Activated T-cell treated with anti-CD3 and anti-CD28 coated beads, Interleukin-2, amount 50 U/mL, for 4 hours (primary cell): ENCODE results near the gene EN2. TPM values are rescaled to one million over a fixed set of nuclear protein-coding genes. Genes with fewer than 3 reads are reported as not detected.
A peak's percentile ranks its signal among the peaks of the same experiment; 100 is the strongest.

ENCODE experiments used
- ATAC-seq, 2 donors: fragments of 200-7000 bp; cut with Tn5 transposase; one replicate each; pipeline ENCODE4 v1.10.0; 2021
- DNase-seq: peaks from one replicate; pipeline ENCODE4 v3.0.0-alpha.2; 2020
- H3K27me3 Mint-ChIP-seq: one replicate; pipeline ENCODE4 v1.8.0; 2021; ENCODE audit warnings: low read depth, mixed read lengths
- H3K36me3 Mint-ChIP-seq: one replicate; pipeline ENCODE4 v1.8.0; 2022; ENCODE audit warnings: mixed read lengths; ENCODE audit not compliant: insufficient read depth
- H3K4me1 Mint-ChIP-seq: one replicate; pipeline ENCODE4 v1.8.0; 2021; ENCODE audit warnings: low read depth, mixed read lengths
- H3K4me3 Mint-ChIP-seq: one replicate; pipeline ENCODE4 v1.8.0; 2021; ENCODE audit warnings: mild to moderate bottlenecking, moderate library complexity, mixed read lengths
- H3K9me3 Mint-ChIP-seq: one replicate; pipeline ENCODE4 v1.8.0; 2021; ENCODE audit warnings: mixed read lengths
- total RNA-seq, 3 donors: library from RNA; stranded (reverse); gene quantifications; one replicate each; pipeline ENCODE4 v1.2.1, GENCODE V29; 2021

Gene EN2
- total RNA-seq, 3 donors from 2014 or later, result not detected

GRCh38 chr7:155452505-155453295, 5.2 kb upstream of the EN2 start:
- Mint-ChIP-seq H3K27me3 (peaks cover 80% of the 10 kb centered on the region), H3K4me1 (peaks cover 17% of the 10 kb centered on the region), H3K4me3 (no peak overlapping the region), H3K9me3 (no peaks in the 10 kb centered on the region), H3K36me3 (no peaks in the 10 kb centered on the region)
- DNase-seq (no peak), ATAC-seq (no peak)

DNA sequence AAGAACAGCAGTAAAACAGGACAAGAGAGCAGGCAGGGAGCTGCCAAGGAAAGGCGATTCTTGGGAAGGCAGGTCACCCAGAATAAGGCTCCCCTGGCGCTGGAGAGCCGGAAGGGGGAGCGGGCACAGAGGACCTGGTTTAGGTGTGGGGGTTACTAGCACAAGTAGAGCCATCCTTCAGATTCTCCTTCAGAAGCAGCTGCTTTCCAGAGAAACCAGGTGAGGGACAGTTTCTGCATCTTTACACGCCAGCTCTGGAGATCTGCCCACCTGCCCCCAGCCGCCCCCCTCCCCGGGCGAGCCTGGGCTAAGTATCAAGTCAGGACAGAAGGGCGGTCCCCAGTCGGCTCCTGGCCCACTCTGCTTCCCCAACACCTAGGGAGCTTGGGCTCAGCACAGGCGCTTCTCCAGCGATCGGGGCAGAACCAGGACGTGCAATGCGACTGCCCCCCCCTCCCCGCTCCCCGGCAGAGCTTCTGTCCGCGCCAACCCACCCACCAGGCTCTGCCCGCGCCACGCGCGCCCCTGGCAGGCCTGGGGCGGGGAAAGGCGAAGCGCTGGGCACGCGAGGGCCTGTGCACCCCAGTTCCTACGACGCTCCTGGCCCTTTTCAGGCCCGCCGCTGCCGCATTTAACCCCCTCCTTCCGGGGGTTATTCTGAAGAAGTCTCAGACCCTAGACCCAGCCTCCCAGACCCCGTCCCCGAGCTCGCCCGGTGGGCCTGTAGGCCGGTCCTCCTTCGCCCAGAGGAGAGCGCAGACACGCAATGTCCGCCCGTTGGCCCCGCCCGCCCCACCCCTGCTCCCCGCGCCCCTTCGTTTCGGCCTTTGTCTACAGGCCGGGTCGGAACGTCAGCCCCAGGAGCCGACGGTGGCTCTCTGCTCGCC, 4.4 kb upstream of the EN2 start:
- H3K4me1 Mint-ChIP-seq, result peaks cover 13% of the 10 kb centered on the region
- DNase-seq (no peak), ATAC-seq (no peak)
- no peak overlapping the region for H3K4me3 Mint-ChIP-seq
- peaks cover 74% of the 10 kb centered on the region for H3K27me3 Mint-ChIP-seq
- H3K9me3 Mint-ChIP-seq, result no peaks in the 10 kb centered on the region
- no peaks in the 10 kb centered on the region for H3K36me3 Mint-ChIP-seq

GRCh38 chr7:155454183-155455112, 3.5 kb upstream of the EN2 start:
- peaks cover 17% of the 10 kb centered on the region for H3K4me1 Mint-ChIP-seq
- no peak for ATAC-seq
- peaks cover 72% of the 10 kb centered on the region for H3K27me3 Mint-ChIP-seq
- no peak overlapping the region for H3K4me3 Mint-ChIP-seq
- no peaks in the 10 kb centered on the region for H3K9me3 Mint-ChIP-seq
- no peak for DNase-seq
- no peaks in the 10 kb centered on the region for H3K36me3 Mint-ChIP-seq

- DNase-seq, result no peak
- peaks cover 20% of the 10 kb centered on the region for H3K4me1 Mint-ChIP-seq
- no peak for ATAC-seq
These were observed 2.7 kb upstream of the EN2 start for GRCh38 chr7:155455132-155455693.

DNA sequence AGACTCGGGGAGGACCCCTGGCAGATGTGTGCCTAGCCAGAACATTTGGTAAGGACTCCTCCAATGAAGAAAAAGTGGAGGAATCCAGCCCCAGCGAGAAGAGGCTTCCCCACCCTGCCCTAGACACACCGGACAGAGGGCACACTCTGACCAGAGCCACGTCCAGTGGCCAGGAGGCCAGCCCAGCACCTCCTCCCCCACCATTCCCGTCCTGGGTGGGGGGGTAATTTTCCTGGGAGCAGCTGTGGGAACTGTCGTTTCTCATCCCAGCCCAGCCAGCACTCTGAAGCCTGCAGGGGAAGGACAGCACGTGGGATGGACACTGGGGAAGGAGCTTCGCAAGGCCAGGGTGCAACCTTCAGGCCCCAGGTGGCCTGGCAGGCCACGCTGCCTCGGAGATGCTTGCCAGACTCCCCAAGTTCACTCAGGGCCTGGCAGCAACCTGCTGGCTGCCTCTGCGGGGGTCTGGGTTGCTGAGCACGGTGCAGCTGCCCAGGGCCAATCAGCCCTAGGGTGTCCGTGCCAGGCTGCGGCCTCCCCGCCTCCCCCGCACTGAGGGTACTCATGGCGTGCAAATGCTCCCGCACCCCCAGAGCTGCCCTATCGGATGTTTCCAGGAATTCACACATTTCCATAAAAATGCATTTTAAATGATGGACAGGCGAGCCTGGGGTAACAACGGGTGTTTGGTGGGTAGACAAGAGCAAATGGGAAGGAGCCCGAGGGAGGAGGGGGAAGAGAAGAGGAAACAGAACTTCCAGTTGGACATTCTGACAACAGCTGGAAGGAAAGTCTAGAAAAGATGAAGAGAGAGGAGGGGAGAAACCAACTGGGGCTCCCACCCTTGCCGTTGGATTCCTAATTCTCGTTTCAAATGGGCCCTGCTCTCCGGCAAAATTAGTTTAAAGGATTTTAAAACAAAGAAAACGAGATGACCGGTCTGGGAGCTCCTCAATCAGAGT, 1.9 kb upstream of the EN2 start:
- ATAC-seq (no peak), DNase-seq (no peak)
- Mint-ChIP-seq H3K27me3 (peaks cover 77% of the 10 kb centered on the region), H3K4me3 (peak overlapping the region; percentile 41), H3K4me1 (peaks cover 20% of the 10 kb centered on the region), H3K9me3 (no peaks in the 10 kb centered on the region), H3K36me3 (no peaks in the 10 kb centered on the region)

More at GRCh38 chr7:155455132-155455693, 2.7 kb upstream of the EN2 start:
- no peaks in the 10 kb centered on the region for H3K9me3 Mint-ChIP-seq
- H3K4me3 Mint-ChIP-seq, result no peak overlapping the region
- H3K36me3 Mint-ChIP-seq, result no peaks in the 10 kb centered on the region
- peaks cover 76% of the 10 kb centered on the region for H3K27me3 Mint-ChIP-seq

DNA sequence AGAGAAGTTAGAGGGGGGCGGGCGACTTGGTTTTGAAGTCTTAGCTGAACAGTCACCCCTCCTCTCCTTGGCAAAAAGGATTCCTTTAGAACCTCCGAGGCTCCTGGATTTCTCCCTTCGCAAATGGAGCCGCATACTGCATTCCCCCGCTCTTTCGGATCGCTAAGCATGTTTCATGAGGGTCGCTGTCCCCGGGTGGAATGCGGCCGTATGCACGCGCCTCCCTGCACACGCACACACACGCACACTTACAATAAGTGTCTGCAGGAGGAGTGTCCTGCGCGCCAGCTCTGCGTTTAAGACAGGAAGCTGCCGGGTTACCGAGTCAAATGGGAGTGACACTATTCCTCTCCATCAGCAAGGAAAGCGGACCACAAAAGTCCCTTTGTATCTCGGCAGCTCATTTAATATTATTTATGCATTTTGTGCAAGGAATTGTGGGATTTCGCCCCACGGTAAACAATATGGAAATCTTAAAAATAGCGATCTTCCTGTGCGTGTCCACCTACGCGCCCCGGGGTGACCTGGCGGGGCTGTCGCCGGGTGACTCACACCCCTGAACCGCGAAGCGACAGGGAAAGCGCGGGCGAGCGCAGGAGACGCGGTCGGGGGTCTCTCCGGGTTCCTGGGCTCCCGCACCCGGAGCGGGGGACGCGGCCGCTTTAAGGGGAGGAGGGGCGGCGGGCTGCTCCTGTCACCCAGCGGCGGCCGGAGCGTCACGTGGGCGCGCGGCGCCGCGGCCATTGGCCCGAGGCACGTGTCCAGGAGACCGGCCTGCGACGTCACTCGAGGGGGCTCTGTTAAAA, 988 bp upstream of the EN2 start:
- Mint-ChIP-seq H3K9me3 (no peaks in the 10 kb centered on the region), H3K4me3 (peak overlapping the region; percentile 64), H3K36me3 (no peaks in the 10 kb centered on the region), H3K27me3 (peaks cover 77% of the 10 kb centered on the region), H3K4me1 (peaks cover 20% of the 10 kb centered on the region)
- ATAC-seq (peak; percentile 27 to 35), DNase-seq (no peak)

GRCh38 chr7:155457544-155458110, 302 bp upstream of the EN2 start:
- Mint-ChIP-seq H3K36me3 (no peaks in the 10 kb centered on the region), H3K4me3 (no peak overlapping the region), H3K27me3 (peaks cover 77% of the 10 kb centered on the region), H3K4me1 (peaks cover 20% of the 10 kb centered on the region), H3K9me3 (no peaks in the 10 kb centered on the region)
- DNase-seq, result no peak
- ATAC-seq, result peak; percentile 11 to 29

GRCh38 chr7:155458878-155459699, 1.2 kb downstream of the EN2 start:
- DNase-seq, result no peak
- no peak for ATAC-seq
- H3K36me3 Mint-ChIP-seq, result no peaks in the 10 kb centered on the region
- no peaks in the 10 kb centered on the region for H3K9me3 Mint-ChIP-seq
- peaks cover 78% of the 10 kb centered on the region for H3K27me3 Mint-ChIP-seq
- H3K4me1 Mint-ChIP-seq, result peaks cover 20% of the 10 kb centered on the region
- peak overlapping the region; percentile 11 for H3K4me3 Mint-ChIP-seq

- Mint-ChIP-seq H3K4me3 (peak overlapping the region; percentile 8), H3K9me3 (no peaks in the 10 kb centered on the region)
These were observed 2.0 kb downstream of the EN2 start for GRCh38 chr7:155459700-155460461.

DNA sequence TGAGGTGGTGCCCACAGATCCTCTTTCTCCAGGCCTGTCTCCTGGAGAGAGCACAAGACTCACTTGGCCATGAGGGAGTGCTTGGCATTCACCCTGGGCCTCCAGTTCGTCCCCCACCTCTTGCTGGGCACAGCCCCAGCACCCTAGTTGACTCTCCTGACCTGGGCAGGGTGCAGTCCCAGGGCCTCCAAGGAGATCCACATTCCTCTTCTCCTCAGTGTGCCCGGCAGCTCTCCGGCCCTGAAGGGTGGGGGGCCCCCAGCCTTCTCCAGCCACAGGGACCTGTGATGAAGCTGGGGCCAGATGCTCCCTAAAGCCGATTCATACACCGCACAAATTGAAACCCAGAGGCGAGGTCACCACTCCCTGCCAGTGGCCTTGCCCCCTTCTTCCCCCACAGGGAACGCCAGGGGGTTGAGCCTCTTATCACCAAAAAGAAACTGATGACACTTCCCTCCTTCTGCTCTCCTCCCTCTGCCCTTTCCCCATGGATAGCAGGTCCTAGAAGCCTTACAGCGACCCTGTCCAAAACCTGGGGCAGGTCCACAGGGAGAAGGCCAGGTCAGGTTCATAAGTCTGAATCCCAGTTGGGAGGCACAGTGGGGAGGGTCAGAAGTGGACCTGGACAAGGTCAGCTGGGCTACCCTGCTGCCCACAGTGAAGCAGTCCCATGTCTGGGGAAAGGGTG, 3.1 kb downstream of the EN2 start:
- Mint-ChIP-seq H3K36me3 (no peaks in the 10 kb centered on the region), H3K4me3 (no peak overlapping the region), H3K4me1 (peaks cover 17% of the 10 kb centered on the region), H3K27me3 (peaks cover 78% of the 10 kb centered on the region), H3K9me3 (no peaks in the 10 kb centered on the region)
- DNase-seq (no peak), ATAC-seq (no peak)

More at GRCh38 chr7:155459700-155460461, 2.0 kb downstream of the EN2 start:
- H3K4me1 Mint-ChIP-seq, result peaks cover 17% of the 10 kb centered on the region
- ATAC-seq (no peak), DNase-seq (no peak)
- H3K36me3 Mint-ChIP-seq, result no peaks in the 10 kb centered on the region
- peaks cover 78% of the 10 kb centered on the region for H3K27me3 Mint-ChIP-seq
